HG02938 (cell line): ENCODE measurements around the gene PHGDH.
"Not testable (repeated sequence)": the region's sequence is repeated elsewhere in the genome, so short reads cannot be mapped to it uniquely, and the experiment has no call there.

Source experiments
- ATAC-seq: cut with Tn5 transposase; IDR thresholded peaks from one replicate; pipeline ENCODE4 v1.9.1; 2021; ENCODE audit warnings: mild to moderate bottlenecking, moderate library complexity; ENCODE audit not compliant: unreplicated experiment

The PHGDH gene

DNA sequence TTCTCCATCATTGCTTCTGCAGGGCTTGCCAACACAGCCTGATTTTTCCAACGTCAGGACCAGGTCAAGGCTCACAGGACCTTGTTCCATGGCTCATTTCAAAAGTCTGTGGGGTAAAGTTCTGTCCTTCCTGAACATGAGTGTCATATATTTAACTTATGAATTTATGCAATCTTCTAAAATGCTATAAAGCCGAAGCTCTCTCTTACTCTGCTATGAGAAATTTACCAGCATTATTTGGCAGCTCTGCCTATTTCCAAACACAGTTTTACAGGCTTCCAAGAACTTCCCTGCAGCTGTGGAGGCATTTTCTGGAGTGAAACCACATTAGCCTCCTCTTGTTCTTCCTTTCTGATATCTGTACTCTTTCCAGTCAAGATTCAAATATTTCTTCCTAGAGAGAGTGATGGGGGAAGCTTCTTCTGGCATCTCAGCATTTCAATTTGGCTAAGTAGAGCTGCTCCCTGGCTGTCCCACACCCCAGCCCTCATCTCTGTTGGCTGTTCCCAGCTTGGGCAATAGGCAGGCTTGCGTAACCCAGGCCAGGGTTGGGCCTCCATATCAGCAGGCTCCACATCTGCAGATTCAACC is 72.6 kb downstream of the PHGDH start:
- no peak for ATAC-seq

GRCh38 chr1:119786046-119786445 is 74.3 kb downstream of the PHGDH start:
- ATAC-seq = not testable (repeated sequence)

DNA sequence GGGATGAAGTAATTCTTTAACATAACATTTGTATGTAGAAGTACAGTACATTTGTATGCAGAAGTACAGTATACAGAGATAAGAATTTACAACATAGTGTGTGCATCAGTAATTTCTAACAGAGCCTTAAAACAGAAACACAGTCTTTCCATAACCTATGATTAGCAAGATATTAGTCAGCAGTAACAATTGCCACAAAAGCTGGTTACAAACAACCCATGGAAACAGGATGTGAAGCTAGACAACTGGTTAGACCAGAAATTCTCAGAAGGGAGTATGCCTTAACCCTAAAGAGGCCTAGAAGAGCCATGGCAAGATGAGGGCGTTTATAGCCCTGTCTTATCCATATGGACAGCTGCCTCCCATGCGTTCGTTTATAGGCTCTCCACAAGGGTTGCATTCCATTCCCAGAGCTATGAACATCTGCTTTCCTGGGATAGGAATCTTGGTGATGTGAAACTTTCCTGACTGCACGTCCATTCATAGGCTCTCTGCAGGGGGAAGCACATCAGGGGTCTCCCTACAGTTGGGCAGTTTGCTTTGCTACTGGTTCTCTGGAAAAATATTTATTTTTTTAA is 74.8 kb downstream of the PHGDH start:
- not testable (repeated sequence) for ATAC-seq

GRCh38 chr1:119787776-119788175 is 76.0 kb downstream of the PHGDH start:
- no peak for ATAC-seq

- no peak for ATAC-seq
Observed at GRCh38 chr1:119790451-119791198, 78.9 kb downstream of the PHGDH start.

DNA sequence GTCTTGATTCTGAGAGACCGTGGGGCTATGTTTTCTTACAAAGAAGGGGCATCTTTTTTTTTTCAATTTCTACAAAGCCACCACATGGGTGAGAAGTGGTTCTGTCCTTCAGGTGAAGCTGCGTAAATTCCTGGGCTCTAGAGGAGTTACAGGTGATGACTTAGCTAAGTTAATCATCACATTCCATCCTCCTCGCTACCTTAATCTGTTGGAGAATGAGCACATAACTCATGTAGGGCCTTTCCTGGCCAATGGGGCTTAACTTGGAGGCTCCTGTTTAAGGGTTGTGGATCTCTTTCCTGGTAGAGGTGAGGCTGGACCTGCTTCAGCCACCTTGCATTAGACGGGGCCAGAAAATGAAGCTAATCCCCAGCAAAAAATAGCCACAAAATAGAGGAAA is 79.6 kb downstream of the PHGDH start:
- ATAC-seq = no peak
